ENCODE measurements around the gene WNT16.
"Not testable (repeated sequence)": the region's sequence is repeated elsewhere in the genome, so short reads cannot be mapped to it uniquely, and the experiment has no call there.

Gene WNT16

DNA sequence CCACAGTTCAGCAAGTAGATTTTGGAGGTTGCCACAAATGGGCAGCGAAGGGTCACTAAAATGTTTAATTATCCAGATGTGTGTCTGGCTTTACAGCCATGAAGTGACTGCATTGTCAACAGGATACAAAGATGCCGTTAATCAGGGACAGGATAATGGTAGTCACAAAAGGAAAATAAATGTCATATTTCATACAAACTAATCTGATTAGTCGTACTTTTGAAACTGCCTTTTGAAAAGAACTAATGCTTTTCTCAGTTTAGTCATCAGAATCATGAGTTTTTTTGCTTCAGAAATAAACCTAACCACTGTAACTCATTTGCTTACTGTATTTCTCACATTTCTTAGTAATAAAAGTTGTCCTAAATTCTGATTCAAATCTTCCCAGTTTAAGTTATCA, 22.2 kb upstream of the WNT16 start:
- no peak overlapping the region for H3K4me3 ChIP-seq (ENCODE audit: control insufficient read depth, low read depth, low read length)
- no peak for TF ChIP-seq CTCF (IDR thresholded peaks at IDR 0.05; ENCODE audit: control insufficient read depth, insufficient read depth, low read depth, low read length, missing control alignments)
- no peak for DNase-seq (ENCODE audit: low read depth)

- TF ChIP-seq CTCF (IDR thresholded peaks at IDR 0.05; ENCODE audit: control insufficient read depth, insufficient read depth, low read depth, low read length, missing control alignments): no peak
- H3K4me3 ChIP-seq (ENCODE audit: control insufficient read depth, low read depth, low read length): no peak overlapping the region
- no peak for DNase-seq (ENCODE audit: low read depth)
Observed at GRCh38 chr7:121307021-121307574, 21.7 kb upstream of the WNT16 start.

DNA sequence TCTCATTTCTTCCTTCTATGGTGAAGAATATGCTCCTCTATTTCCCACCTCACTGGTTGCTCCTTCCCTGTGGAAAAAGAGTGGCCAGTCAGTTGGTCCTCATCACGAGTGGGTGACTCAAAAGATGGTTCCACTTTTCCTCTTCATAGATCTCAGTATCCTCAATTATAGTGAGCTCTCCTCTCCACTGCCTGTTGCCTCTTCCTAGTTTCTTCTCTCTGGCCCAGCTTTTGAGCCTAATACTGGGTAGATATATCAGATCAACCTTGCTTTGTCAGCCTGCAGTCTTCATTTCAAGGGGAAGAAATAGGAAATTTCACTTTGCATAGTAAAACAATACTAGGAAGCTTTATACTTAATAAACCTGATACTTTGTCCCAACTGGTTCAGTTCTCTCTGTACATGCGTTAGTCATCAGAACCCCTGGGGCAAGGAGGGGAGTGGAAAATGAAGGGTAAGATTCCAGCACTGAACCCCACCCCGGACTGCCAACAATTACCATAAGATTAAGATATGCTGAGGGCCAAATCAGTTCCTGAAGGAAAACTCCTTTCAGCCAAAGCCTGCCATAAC, 15.5 kb upstream of the WNT16 start:
- no peak for DNase-seq (ENCODE audit: low read depth)
- no peak for TF ChIP-seq CTCF (IDR thresholded peaks at IDR 0.05; ENCODE audit: control insufficient read depth, insufficient read depth, low read depth, low read length, missing control alignments)
- H3K4me3 ChIP-seq (ENCODE audit: control insufficient read depth, low read depth, low read length): no peak overlapping the region

DNA sequence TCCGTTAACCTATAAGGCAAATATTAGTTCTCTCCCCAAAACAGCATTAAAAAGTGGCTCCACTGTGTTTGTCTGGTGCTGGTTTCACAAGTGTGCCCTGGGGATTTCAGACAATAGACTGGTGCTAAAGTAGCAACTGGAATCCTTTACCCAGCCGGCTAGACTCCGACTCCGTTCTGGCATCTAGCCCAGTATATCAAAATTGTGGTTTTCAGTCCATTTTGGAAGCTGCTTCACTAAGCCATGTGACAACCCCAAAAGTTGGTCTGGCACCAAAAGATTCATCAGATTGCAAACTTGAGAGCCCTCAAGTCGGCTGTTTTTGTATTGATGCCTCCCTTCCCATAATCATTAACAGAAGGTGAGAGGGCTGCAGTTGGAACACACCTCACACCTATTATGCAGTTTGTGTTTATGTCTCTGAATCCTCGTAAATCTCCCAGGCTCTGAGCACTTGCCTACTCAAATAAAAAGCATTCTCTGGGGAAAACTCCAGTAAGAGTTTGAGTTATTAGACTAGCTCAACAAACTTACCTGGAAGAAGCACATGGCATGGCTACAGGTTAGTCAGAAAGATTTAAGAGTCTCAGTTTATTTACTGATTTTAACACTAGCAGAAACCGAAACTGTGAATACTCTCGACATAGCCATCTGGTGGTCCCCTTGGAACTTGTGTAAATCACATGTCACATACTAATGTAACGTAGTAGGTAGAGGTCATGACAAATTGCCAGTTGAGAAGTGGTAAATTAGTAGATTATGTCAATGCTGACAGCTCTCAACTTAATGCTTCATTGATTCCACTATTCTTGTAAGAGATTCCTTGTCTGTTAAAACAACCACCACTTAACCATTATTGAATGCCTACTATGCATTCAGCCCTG, 14.8 kb upstream of the WNT16 start:
- no peak for TF ChIP-seq CTCF (IDR thresholded peaks at IDR 0.05; ENCODE audit: control insufficient read depth, insufficient read depth, low read depth, low read length, missing control alignments)
- H3K4me3 ChIP-seq (ENCODE audit: control insufficient read depth, low read depth, low read length): no peak overlapping the region
- DNase-seq (ENCODE audit: low read depth): peak; percentile 57

DNA sequence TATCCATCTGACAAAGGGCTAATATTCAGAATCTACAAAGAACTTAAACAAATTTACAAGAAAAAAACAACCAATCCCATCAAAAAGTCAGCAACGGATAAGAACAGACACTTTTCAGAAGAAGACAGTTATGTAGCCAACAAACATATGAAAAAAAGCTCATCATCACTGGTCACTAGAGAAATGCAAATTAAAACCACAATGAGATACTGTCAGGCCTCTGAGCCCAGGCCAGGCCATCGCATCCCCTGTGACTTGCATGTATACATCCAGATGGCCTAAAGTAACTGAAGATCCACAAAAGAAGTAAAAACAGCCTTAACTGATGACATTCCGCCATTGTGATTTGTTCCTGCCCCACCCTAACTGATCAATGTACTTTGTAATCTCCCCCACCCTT, 13.6 kb upstream of the WNT16 start:
- H3K4me3 ChIP-seq (ENCODE audit: control insufficient read depth, low read depth, low read length); DNase-seq (ENCODE audit: low read depth): not testable (repeated sequence)

DNA sequence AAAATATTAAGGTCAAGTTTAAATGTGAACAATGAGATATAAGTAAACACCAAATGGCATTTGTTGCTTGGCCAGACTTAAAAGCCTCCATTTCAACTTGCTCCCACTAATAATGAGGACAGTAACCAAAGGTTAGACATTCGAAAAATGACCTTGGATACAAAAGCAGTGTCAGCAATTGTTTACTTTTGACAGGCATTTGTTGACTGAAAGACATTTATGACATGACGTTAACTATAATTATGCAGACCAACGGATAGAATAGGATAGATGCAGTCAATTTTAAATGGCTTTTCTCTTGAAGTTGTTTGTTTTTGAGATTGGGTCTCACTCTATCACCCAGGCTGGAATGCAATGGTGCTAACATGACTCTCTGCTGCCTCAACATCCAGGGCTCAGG, 6.3 kb upstream of the WNT16 start:
- DNase-seq (ENCODE audit: low read depth): no peak
- TF ChIP-seq CTCF (IDR thresholded peaks at IDR 0.05; ENCODE audit: control insufficient read depth, insufficient read depth, low read depth, low read length, missing control alignments): no peak
- H3K4me3 ChIP-seq (ENCODE audit: control insufficient read depth, low read depth, low read length): no peak overlapping the region
